Pancreas (tissue), 10 donors: Measurements from ENCODE around the gene SH3D19. TPM values are rescaled to one million over a fixed set of nuclear protein-coding genes. Genes with fewer than 3 reads are reported as not detected.

ENCODE experiments used
- ATAC-seq, 4 donors: fragments of 200-7000 bp; cut with Tn5 transposase; one replicate each; pipeline versions ENCODE4 v1.8.0 to v1.9.1; 2020; ENCODE audit warnings: mild to moderate bottlenecking in 4 of 4, moderate library complexity in 4 of 4
- DNase-seq, 6 donors: peaks; one replicate each; pipeline ENCODE4 v3.0.0-alpha.2; 2020
- FAIRE-seq: peaks from 2 replicates; lab custom pipeline; 2012; peaks lifted over from hg19 to GRCh38; lab: Jason Lieb, UNC
- H3K27ac ChIP-seq, 4 donors: fragments of 200-600 bp; sonication (generic); 1 replicate in 3 of 4; 2 replicates in 1 of 4; pipeline versions ENCODE4 v1.5.0 to v1.8.0; 2020
- H3K27me3 ChIP-seq, 4 donors: fragments of 200-600 bp; one replicate each; pipeline ENCODE4 v1.8.0; 2021
- H3K36me3 ChIP-seq, 3 donors: fragments of 200-600 bp; sonication (generic) in 1 of 3; one replicate each; pipeline versions ENCODE4 v1.5.0 to v1.8.0; 2020 to 2021
- H3K4me1 ChIP-seq, 3 donors: fragments of 200-600 bp; one replicate each; pipeline ENCODE4 v1.8.0; 2021
- H3K4me3 ChIP-seq, 4 donors: fragments of 200-600 bp; sonication (generic) in 2 of 4; one replicate each; pipeline versions ENCODE4 v1.5.0 to v1.8.0; 2020 to 2021
- H3K9me3 ChIP-seq, 4 donors: fragments of 200-600 bp; one replicate each; pipeline ENCODE4 v1.8.0; 2021
- WGBS, 2 donors: extraction: QIAGEN DNeasy Blood & Tissue Kit; methylation state at CpG; one replicate each; pipeline ENCODE4 v1.1.7; 2013; 5-methylcytosine and 5-hydroxymethylcytosine counted together
- intact Hi-C, 3 donors: fragments of 100-400 bp; cut with DNase I; formaldehyde crosslinking; loops; one replicate each; pipeline versions ENCODE4 v1.11.1 to v1.14.2; 2022
- polyA plus RNA-seq, 2 donors: library from polyadenylated mRNA; stranded (reverse); fragments of 200-250 nt; gene quantifications; one replicate each; pipeline ENCODE4 v1.2.3, GENCODE V29; 2013
- total RNA-seq, 6 donors: library from RNA; stranded (reverse); fragmentation: NEBNext Ultra II Directional in 4 of 6; extraction: Animal tissue kit (Norgen Biotek cat#: 25700) in 4 of 6; gene quantifications; one replicate each; pipeline versions ENCODE4 v1.2.1 to v1.2.4, GENCODE V29; 2021 to 2023
- TF ChIP-seq, protein P1 (sequence below), 4 donors: fragments of 200-600 bp; sonication (generic) in 3 of 4; IDR thresholded peaks; one replicate each; pipeline versions ENCODE4 v1.5.0 to v1.8.0; 2021; ENCODE audit warnings: antibody characterized with exemption in 4 of 4
- donor health status: healthy with polysubstance abuse.
- donor health status: DM: no; HTN: no; CAD: no; lungs with moderate emphysema.
- donor health status: DM: no; HTN: no; CAD: no.
- donor health status: control.
- donor health status: control.
- donor health status: Bipolar disorder and iron deficiency.
- donor health status: DM: yes; HTN: yes; CAD: no.
- donor health status: DM: no; HTN: no; CAD: no.
- donor health status: DM: no; HTN: no; CAD: no.
- donor health status: DM: yes; HTN: yes; CAD: no.

Gene SH3D19
- total and polyA plus RNA-seq, 8 donors = 11.9 to 34.5 (median 12.9) TPM

DNA sequence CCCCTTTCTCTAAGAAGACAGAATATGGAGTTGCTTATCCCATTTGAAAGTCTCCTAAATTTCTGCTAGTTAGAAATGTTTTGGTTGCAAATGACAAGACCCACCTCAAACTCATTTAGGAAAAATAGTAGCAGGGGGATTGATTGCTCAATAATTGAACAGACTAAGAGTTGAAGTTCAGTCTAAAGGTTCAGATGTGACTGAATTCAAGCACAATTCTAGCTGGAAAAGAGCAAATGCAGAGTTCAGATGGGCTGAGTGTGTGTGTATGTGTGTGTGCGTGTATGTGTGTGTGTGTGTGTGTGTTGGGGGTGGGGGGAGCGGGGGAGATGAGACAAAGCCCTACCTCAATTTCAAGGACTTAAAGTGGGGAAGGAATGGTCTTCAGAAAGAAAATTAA, 35.7 kb upstream of the SH3D19 start:
- intact Hi-C loops = loop anchor here in 1 of 3 donors (5.0 kb wide), 1 partner anchor 84 kb away; the partner anchor contains the start of gene PRSS48
- H3K27ac ChIP-seq = no peak overlapping the region
- H3K27me3 ChIP-seq = no peaks in the 10 kb centered on the region
- no peak for ATAC-seq
- no peak for DNase-seq
- no peaks in the 10 kb centered on the region for H3K4me1 ChIP-seq
- H3K36me3 ChIP-seq = no peaks in the 10 kb centered on the region
- FAIRE-seq = no peak
- H3K9me3 ChIP-seq = no peaks in the 10 kb centered on the region
- H3K4me3 ChIP-seq = no peak overlapping the region
- TF ChIP-seq, protein P1, sequence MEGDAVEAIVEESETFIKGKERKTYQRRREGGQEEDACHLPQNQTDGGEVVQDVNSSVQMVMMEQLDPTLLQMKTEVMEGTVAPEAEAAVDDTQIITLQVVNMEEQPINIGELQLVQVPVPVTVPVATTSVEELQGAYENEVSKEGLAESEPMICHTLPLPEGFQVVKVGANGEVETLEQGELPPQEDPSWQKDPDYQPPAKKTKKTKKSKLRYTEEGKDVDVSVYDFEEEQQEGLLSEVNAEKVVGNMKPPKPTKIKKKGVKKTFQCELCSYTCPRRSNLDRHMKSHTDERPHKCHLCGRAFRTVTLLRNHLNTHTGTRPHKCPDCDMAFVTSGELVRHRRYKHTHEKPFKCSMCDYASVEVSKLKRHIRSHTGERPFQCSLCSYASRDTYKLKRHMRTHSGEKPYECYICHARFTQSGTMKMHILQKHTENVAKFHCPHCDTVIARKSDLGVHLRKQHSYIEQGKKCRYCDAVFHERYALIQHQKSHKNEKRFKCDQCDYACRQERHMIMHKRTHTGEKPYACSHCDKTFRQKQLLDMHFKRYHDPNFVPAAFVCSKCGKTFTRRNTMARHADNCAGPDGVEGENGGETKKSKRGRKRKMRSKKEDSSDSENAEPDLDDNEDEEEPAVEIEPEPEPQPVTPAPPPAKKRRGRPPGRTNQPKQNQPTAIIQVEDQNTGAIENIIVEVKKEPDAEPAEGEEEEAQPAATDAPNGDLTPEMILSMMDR (IDR thresholded peaks at IDR 0.05) = no peak
- 93 to 94% methylated on average over 2 of the region's 2 CpGs for WGBS, 2 donors

DNA sequence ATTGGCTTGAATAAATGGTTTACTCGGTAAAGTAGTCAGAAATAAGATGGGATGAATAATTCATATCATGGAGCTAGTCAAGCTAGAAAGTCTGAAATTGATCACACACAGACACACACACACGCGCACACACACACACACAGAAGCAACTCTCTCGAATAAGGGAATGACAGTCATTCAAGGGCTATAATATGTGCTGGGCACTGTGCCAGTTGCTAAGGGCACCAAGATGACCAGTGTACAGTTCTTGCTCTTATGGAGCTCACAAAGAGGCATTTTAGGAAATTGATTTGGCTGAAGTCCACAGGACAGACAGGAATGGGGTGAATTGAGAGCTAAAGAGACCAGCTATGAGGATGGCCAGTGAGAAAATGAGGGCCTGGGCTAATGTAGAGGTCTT, 34.2 kb upstream of the SH3D19 start:
- Histone ChIP-seq H3K27me3 (no peaks in the 10 kb centered on the region), H3K4me1 (no peaks in the 10 kb centered on the region), H3K36me3 (no peaks in the 10 kb centered on the region), H3K4me3 (no peak overlapping the region), H3K27ac (no peak overlapping the region), H3K9me3 (no peaks in the 10 kb centered on the region)
- ATAC-seq (no peak), FAIRE-seq (no peak), DNase-seq (no peak)
- TF ChIP-seq, protein P1 (IDR thresholded peaks at IDR 0.05) = no peak
- intact Hi-C loops = no loop called here
- WGBS, 2 donors = 74 to 78% methylated on average over 4 of the region's 4 CpGs

DNA sequence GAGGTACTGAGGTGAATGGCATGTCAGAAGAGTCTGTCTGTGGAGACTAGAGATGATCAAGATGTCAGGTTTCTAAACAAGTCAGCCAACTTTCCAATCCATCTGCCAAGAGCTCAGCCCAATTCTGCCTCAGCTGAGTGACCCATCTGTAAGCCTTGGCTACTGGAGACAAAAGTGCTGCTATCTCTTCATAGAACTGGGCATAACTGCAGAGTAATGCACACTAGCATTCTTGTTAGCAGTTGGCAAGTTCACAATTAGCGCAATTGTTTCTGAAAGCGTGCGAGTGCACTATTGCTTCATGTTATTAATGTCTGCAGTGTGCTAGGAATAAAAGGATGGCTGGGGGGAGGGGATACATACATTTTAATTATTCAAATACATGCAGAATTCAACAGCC, 32.9 kb upstream of the SH3D19 start:
- TF ChIP-seq, protein P1 (IDR thresholded peaks at IDR 0.05) = no peak
- no peaks in the 10 kb centered on the region for H3K27me3 ChIP-seq
- FAIRE-seq (no peak), ATAC-seq (no peak), DNase-seq (no peak)
- H3K4me3 ChIP-seq = no peak overlapping the region
- no peak overlapping the region for H3K27ac ChIP-seq
- no peaks in the 10 kb centered on the region for H3K4me1 ChIP-seq
- H3K36me3 ChIP-seq = no peaks in the 10 kb centered on the region
- 93 to 97% methylated on average over 3 of the region's 3 CpGs for WGBS, 2 donors
- intact Hi-C loops = no loop called here
- H3K9me3 ChIP-seq = no peaks in the 10 kb centered on the region

DNA sequence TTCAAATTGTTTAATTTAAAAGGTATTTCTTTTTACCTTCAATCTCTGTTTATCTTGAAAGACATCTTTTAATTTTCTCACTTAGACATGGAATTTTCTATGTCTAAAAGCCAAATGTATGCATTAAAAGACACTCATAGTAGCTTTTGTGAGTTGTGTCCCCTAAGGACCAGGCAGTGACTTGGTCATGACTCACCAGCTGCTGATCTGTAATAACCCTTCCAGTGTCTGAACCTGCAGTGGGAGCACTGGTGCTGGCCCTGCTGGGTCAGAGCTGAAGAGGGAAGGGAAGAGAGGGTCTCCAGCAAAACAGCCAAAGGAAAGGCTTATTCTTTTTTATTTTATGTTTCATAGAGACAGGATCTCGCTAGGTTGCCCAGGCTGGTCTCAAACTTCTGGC, 31.1 kb upstream of the SH3D19 start:
- Histone ChIP-seq H3K27ac (no peak overlapping the region), H3K4me3 (no peak overlapping the region), H3K27me3 (no peaks in the 10 kb centered on the region), H3K4me1 (no peaks in the 10 kb centered on the region), H3K36me3 (no peaks in the 10 kb centered on the region), H3K9me3 (no peaks in the 10 kb centered on the region)
- DNase-seq (no peak), FAIRE-seq (no peak), ATAC-seq (no peak)
- TF ChIP-seq, protein P1 (IDR thresholded peaks at IDR 0.05) = no peak
- WGBS, 2 donors = 89 to 90% methylated on average over 1 of the region's 1 CpG
- intact Hi-C loops = no loop called here

DNA sequence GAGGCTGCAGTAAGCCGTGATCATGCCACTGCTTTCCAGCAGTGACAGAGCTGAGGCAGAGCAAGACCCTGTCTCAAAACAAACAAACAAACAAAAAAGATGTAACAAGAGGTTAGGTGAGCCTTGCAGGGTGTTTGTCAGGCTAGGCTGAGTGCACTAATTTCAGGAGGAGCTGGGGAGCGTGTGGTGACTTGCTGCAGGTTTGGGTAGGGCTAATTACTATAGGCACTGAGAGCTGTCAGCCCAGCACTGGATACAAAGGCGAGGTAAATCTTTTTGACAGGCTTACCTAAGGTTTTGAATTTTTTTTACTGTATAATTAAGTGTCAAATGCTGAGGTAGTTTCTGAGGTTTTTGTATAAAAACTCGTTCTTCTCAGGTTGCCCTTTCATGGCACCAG, 29.8 kb upstream of the SH3D19 start:
- ATAC-seq (no peak), FAIRE-seq (no peak), DNase-seq (no peak)
- no peaks in the 10 kb centered on the region for H3K27me3 ChIP-seq
- WGBS, 2 donors = 77 to 79% methylated on average over 4 of the region's 4 CpGs
- no peaks in the 10 kb centered on the region for H3K4me1 ChIP-seq
- no peak overlapping the region for H3K4me3 ChIP-seq
- intact Hi-C loops = no loop called here
- no peaks in the 10 kb centered on the region for H3K36me3 ChIP-seq
- no peaks in the 10 kb centered on the region for H3K9me3 ChIP-seq
- TF ChIP-seq, protein P1 (IDR thresholded peaks at IDR 0.05) = no peak
- H3K27ac ChIP-seq = no peak overlapping the region
